ENCODE measurements around the gene TIMP4. TPM values are rescaled to one million over a fixed set of nuclear protein-coding genes. Genes with fewer than 3 reads are reported as not detected.

Gene TIMP4
- total and polyA plus RNA-seq, 4 donors: 0.36 to 1.7 (median 0.76) TPM

DNA sequence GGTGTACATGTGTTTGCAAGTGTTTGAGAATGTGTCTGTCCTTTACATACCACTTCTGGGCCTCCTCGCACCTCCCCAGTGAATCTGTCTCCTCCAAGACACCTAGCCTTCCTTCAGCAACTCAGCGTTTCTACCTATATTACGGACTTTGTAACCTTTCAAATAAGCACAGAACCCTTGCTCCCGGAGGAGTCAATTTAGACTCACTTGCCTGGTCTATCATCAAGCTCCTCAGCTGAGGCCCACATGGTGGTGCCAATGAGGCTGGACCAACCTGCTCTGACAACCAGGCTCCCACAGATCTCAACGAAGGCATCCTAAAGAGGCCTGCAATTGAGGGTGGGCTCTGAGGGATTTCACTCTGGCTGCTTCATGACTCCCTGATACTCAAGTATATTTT, 32.8 kb upstream of the TIMP4 start:
- Histone ChIP-seq H3K27ac (ENCODE audit: low read depth in 1 of 2, low read length in 2 of 2) (no peak overlapping the region), H3K36me3 (ENCODE audit: control insufficient read depth in 4 of 4, insufficient read depth in 3 of 4, low read depth in 1 of 4, low read length in 3 of 4) (no peaks in the 10 kb centered on the region), H3K4me1 (ENCODE audit: control insufficient read depth in 4 of 4, insufficient read depth in 4 of 4, low read length in 3 of 4) (peaks cover 0 to 5% (median 0%) of the 10 kb centered on the region in 4 donors), H3K27me3 (ENCODE audit: control insufficient read depth in 4 of 4, insufficient read depth in 4 of 4, low read length in 3 of 4) (no peaks in the 10 kb centered on the region), H3K9me3 (ENCODE audit: control insufficient read depth in 4 of 4, low read length in 3 of 4) (no peaks in the 10 kb centered on the region), H3K9ac (ENCODE audit: low read depth in 1 of 2, low read length in 2 of 2) (no peak overlapping the region), H3K4me3 (ENCODE audit: low read depth in 1 of 3, low read length in 3 of 3) (no peak overlapping the region)
- TF ChIP-seq RAD21 (IDR thresholded peaks at IDR 0.05) (no peak), ATF3 (IDR thresholded peaks at IDR 0.05) (no peak), SP1 (IDR thresholded peaks at IDR 0.05) (no peak), EGR1 (IDR thresholded peaks at IDR 0.05; ENCODE audit: low read depth in 2 of 2) (no peak), RXRA (IDR thresholded peaks at IDR 0.05) (no peak), FOXA2 (IDR thresholded peaks at IDR 0.05) (no peak), HNF4A (conservative IDR thresholded peaks at IDR 0.05) (no peak), TAF1 (conservative IDR thresholded peaks at IDR 0.05) (no peak), ZBTB33 (IDR thresholded peaks at IDR 0.05) (no peak)
- 93% methylated on average over 5 of the region's 5 CpGs for WGBS
- no peak for DNase-seq (ENCODE audit: low spot score)

- DNase-seq (ENCODE audit: low spot score): no peak
- WGBS: 88% methylated on average over 6 of the region's 6 CpGs
These were observed 32.1 kb upstream of the TIMP4 start for GRCh38 chr3:12190832-12191231.

DNA sequence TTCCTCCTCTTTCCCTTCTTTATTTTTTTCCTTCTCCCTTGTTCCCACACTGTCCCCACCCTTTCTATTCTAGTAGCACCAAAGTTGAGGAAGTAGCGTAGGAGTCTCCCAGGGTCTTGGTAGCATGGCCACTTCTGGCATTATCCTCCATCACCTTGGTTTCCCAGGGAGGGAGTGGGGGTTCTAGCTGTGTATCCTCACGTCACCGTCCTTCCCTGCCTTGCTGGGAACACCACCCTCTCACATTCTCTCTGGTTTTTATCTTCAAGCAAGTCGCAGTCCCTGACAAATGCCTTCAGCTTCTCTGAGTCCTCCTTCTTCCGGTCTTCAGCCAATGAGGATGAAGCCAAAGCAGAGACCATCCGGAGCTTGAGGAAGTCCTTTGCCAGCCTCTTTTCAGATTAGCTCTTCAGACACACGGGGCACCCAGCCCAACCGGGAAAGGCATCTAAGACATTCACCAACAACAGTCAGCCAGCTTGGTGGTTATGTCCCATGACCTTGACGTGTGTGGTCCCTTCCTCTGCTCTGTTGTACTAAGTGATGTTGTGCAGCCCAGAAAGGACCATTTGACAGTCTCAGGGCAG, 31.6 kb upstream of the TIMP4 start:
- peaks cover 0 to 5% (median 0%) of the 10 kb centered on the region in 4 donors for H3K4me1 ChIP-seq (ENCODE audit: control insufficient read depth in 4 of 4, insufficient read depth in 4 of 4, low read length in 3 of 4)
- 92% methylated on average over 9 of the region's 9 CpGs for WGBS
- H3K27me3 ChIP-seq (ENCODE audit: control insufficient read depth in 4 of 4, insufficient read depth in 4 of 4, low read length in 3 of 4): no peaks in the 10 kb centered on the region
- no peaks in the 10 kb centered on the region for H3K36me3 ChIP-seq (ENCODE audit: control insufficient read depth in 4 of 4, insufficient read depth in 3 of 4, low read depth in 1 of 4, low read length in 3 of 4)
- TF ChIP-seq, protein P1, sequence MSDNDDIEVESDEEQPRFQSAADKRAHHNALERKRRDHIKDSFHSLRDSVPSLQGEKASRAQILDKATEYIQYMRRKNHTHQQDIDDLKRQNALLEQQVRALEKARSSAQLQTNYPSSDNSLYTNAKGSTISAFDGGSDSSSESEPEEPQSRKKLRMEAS (IDR thresholded peaks at IDR 0.05): no peak
- no peak for TF ChIP-seq GABPA (IDR thresholded peaks at IDR 0.05 in 1 of 2, conservative IDR thresholded peaks at IDR 0.05 in 1 of 2)
- no peak overlapping the region for H3K27ac ChIP-seq (ENCODE audit: low read depth in 1 of 2, low read length in 2 of 2)
- no peak overlapping the region for H3K9ac ChIP-seq (ENCODE audit: low read depth in 1 of 2, low read length in 2 of 2)
- H3K9me3 ChIP-seq (ENCODE audit: control insufficient read depth in 4 of 4, low read length in 3 of 4): no peaks in the 10 kb centered on the region
- H3K4me3 ChIP-seq (ENCODE audit: low read depth in 1 of 3, low read length in 3 of 3): no peak overlapping the region
- no peak for DNase-seq (ENCODE audit: low spot score)

More at GRCh38 chr3:12190832-12191231, 32.1 kb upstream of the TIMP4 start:
- Histone ChIP-seq H3K4me3 (ENCODE audit: low read depth in 1 of 3, low read length in 3 of 3) (no peak overlapping the region), H3K27me3 (ENCODE audit: control insufficient read depth in 4 of 4, insufficient read depth in 4 of 4, low read length in 3 of 4) (no peaks in the 10 kb centered on the region), H3K36me3 (ENCODE audit: control insufficient read depth in 4 of 4, insufficient read depth in 3 of 4, low read depth in 1 of 4, low read length in 3 of 4) (no peaks in the 10 kb centered on the region), H3K9ac (ENCODE audit: low read depth in 1 of 2, low read length in 2 of 2) (no peak overlapping the region), H3K4me1 (ENCODE audit: control insufficient read depth in 4 of 4, insufficient read depth in 4 of 4, low read length in 3 of 4) (peaks cover 0 to 5% (median 0%) of the 10 kb centered on the region in 4 donors), H3K27ac (ENCODE audit: low read depth in 1 of 2, low read length in 2 of 2) (no peak overlapping the region), H3K9me3 (ENCODE audit: control insufficient read depth in 4 of 4, low read length in 3 of 4) (no peaks in the 10 kb centered on the region)
- no peak for TF ChIP-seq HNF4A (conservative IDR thresholded peaks at IDR 0.05)

Data from liver (tissue), 9 donors.